Parathyroid adenoma (tissue), 2 donors: ENCODE data around the gene PTPRM.
"Not testable (repeated sequence)": the region's sequence is repeated elsewhere in the genome, so short reads cannot be mapped to it uniquely, and the experiment has no call there.

Experiments used
- H2AFZ ChIP-seq: fragments of 300-600 bp; sonication (generic); one replicate; pipeline ENCODE4 v1.7.0; 2017; ENCODE audit warnings: antibody characterized with exemption, mild to moderate bottlenecking
- H3K27ac ChIP-seq: fragments of 300-600 bp; sonication (generic); one replicate; pipeline ENCODE4 v1.7.0; 2017
- H3K27me3 ChIP-seq: fragments of 300-600 bp; sonication (generic); one replicate; pipeline ENCODE4 v1.7.0; 2017; ENCODE audit warnings: low read length; ENCODE audit not compliant: control insufficient read depth, insufficient read depth
- H3K36me3 ChIP-seq: fragments of 300-600 bp; sonication (generic); one replicate; pipeline ENCODE4 v1.7.0; 2017; ENCODE audit warnings: low read length; ENCODE audit not compliant: control insufficient read depth, insufficient read depth
- H3K4me1 ChIP-seq: fragments of 300-600 bp; sonication (generic); one replicate; pipeline ENCODE4 v1.7.0; 2017; ENCODE audit warnings: control low read depth
- H3K4me2 ChIP-seq: fragments of 300-600 bp; sonication (generic); one replicate; pipeline ENCODE4 v1.7.0; 2017; ENCODE audit warnings: low read length
- H3K4me3 ChIP-seq: fragments of 300-600 bp; sonication (generic); one replicate; pipeline ENCODE4 v1.7.0; 2017; ENCODE audit warnings: low read depth, low read length
- H3K79me2 ChIP-seq: fragments of 300-600 bp; sonication (generic); one replicate; pipeline ENCODE4 v1.7.0; 2017; ENCODE audit warnings: control low read depth
- H3K9ac ChIP-seq: fragments of 300-600 bp; sonication (generic); one replicate; pipeline ENCODE4 v1.7.0; 2017; ENCODE audit warnings: mild to moderate bottlenecking
- H3K9me3 ChIP-seq: fragments of 300-600 bp; sonication (generic); one replicate; pipeline ENCODE4 v1.7.0; 2017; ENCODE audit warnings: low read length; ENCODE audit not compliant: control insufficient read depth
- CTCF ChIP-seq: fragments of 300-600 bp; sonication (generic); IDR thresholded peaks from one replicate; pipeline ENCODE4 v1.7.0; 2017; ENCODE audit warnings: antibody characterized with exemption, mild to moderate bottlenecking
- donor health status: primary hyperparathyroidism.

PTPRM gene

GRCh38 chr18:7733642-7734041, 166.5 kb downstream of the PTPRM start:
- Histone ChIP-seq H2AFZ (no peak overlapping the region), H3K9me3 (no peaks in the 10 kb centered on the region), H3K36me3 (no peaks in the 10 kb centered on the region), H3K79me2 (peaks cover 2% of the 10 kb centered on the region), H3K4me3 (no peak overlapping the region), H3K9ac (no peak overlapping the region), H3K4me2 (no peak overlapping the region), H3K27ac (no peak overlapping the region), H3K27me3 (no peaks in the 10 kb centered on the region), H3K4me1 (peaks cover 7% of the 10 kb centered on the region)
- TF ChIP-seq CTCF, result no peak

- no peak overlapping the region for H3K4me3 ChIP-seq
- no peaks in the 10 kb centered on the region for H3K9me3 ChIP-seq
- H2AFZ ChIP-seq, result no peak overlapping the region
- no peaks in the 10 kb centered on the region for H3K27me3 ChIP-seq
- H3K27ac ChIP-seq, result no peak overlapping the region
- TF ChIP-seq CTCF, result no peak
- H3K4me2 ChIP-seq, result no peak overlapping the region
- H3K4me1 ChIP-seq, result peaks cover 7% of the 10 kb centered on the region
- no peak overlapping the region for H3K9ac ChIP-seq
- peaks cover 2% of the 10 kb centered on the region for H3K79me2 ChIP-seq
- no peaks in the 10 kb centered on the region for H3K36me3 ChIP-seq
These were observed 168.1 kb downstream of the PTPRM start for GRCh38 chr18:7735196-7735595.

GRCh38 chr18:7735626-7736175, 168.6 kb downstream of the PTPRM start:
- Histone ChIP-seq H3K27ac (no peak overlapping the region), H3K4me1 (peaks cover 7% of the 10 kb centered on the region), H3K9me3 (no peaks in the 10 kb centered on the region), H2AFZ (no peak overlapping the region), H3K79me2 (peaks cover 2% of the 10 kb centered on the region), H3K27me3 (no peaks in the 10 kb centered on the region), H3K36me3 (no peaks in the 10 kb centered on the region), H3K4me3 (no peak overlapping the region), H3K9ac (no peak overlapping the region), H3K4me2 (no peak overlapping the region)
- no peak for TF ChIP-seq CTCF

- H3K27ac ChIP-seq, H3K27me3 ChIP-seq, H3K36me3 ChIP-seq, H3K9ac ChIP-seq, H3K4me2 ChIP-seq, H3K79me2 ChIP-seq, H3K4me3 ChIP-seq, H3K9me3 ChIP-seq, H3K4me1 ChIP-seq, H2AFZ ChIP-seq: not testable (repeated sequence)
These were observed 169.4 kb downstream of the PTPRM start for GRCh38 chr18:7736526-7736925.

GRCh38 chr18:7737550-7737949, 170.4 kb downstream of the PTPRM start:
- Histone ChIP-seq H3K27ac (no peak overlapping the region), H3K4me3 (no peak overlapping the region), H3K9ac (no peak overlapping the region), H3K4me2 (no peak overlapping the region), H3K4me1 (peaks cover 9% of the 10 kb centered on the region), H3K79me2 (peaks cover 2% of the 10 kb centered on the region), H2AFZ (no peak overlapping the region), H3K27me3 (no peaks in the 10 kb centered on the region), H3K36me3 (no peaks in the 10 kb centered on the region), H3K9me3 (no peaks in the 10 kb centered on the region)
- no peak for TF ChIP-seq CTCF
